Caco-2 (cell line): Measurements from ENCODE around the gene PDE3B. TPM values are rescaled to one million over a fixed set of nuclear protein-coding genes. Genes with fewer than 3 reads are reported as not detected.
"Not testable (repeated sequence)": the region's sequence is repeated elsewhere in the genome, so short reads cannot be mapped to it uniquely, and the experiment has no call there.

ENCODE experiments used
- BruUV-seq: library from RNA; stranded (reverse); fragments of 400-500 nt; replicated peaks from 2 replicates; lab custom pipeline; 2021; lab: Mats Ljungman, UMichigan
- CTCF ChIA-PET: fragments of 300-600 bp; sonication (Branson Sonifier 250); formaldehyde crosslinking; loops from one replicate; lab custom pipeline; 2022; ENCODE audit warnings: antibody characterized with exemption; lab: Charles Lee
- POLR2A ChIA-PET: fragments of 300-600 bp; sonication (Branson Sonifier 250); formaldehyde crosslinking; loops from one replicate; lab custom pipeline; 2022; ENCODE audit warnings: antibody characterized with exemption; lab: Charles Lee
- DNase-seq, 2 experiments: peaks; one replicate each; pipeline versions ENCODE4 v3.0.0 to v3.0.0-alpha.2; 2020 to 2022
- H3K27me3 ChIP-seq: replicated peaks from 2 replicates; pipeline ENCODE4 v1.6.0; 2011; ENCODE audit warnings: low read length; ENCODE audit not compliant: control insufficient read depth, insufficient read depth
- H3K36me3 ChIP-seq: 2 replicates; pipeline ENCODE4 v1.5.1; 2011; ENCODE audit warnings: low read length; ENCODE audit not compliant: control insufficient read depth, insufficient read depth
- H3K4me1 ChIP-seq: fragments of 250-450 bp; sonication (Bioruptor Pico); 2 replicates; pipeline ENCODE4 v1.5.1; 2020; ENCODE audit warnings: mild to moderate bottlenecking
- H3K4me3 ChIP-seq: 2 replicates; pipeline ENCODE4 v1.5.1; 2011; ENCODE audit warnings: low read depth, mild to moderate bottlenecking, control low read depth, low read length
- H3K9me3 ChIP-seq: fragments of 250-450 bp; sonication (Bioruptor Pico); 2 replicates; pipeline ENCODE4 v1.5.1; 2020; ENCODE audit warnings: mild to moderate bottlenecking, moderate library complexity
- H3K27ac Mint-ChIP-seq: one replicate; pipeline ENCODE4 v1.8.0; 2022; ENCODE audit warnings: mixed read lengths; ENCODE audit not compliant: unreplicated experiment
- H3K27me3 Mint-ChIP-seq: one replicate; pipeline ENCODE4 v1.8.0; 2022; ENCODE audit warnings: mixed read lengths; ENCODE audit not compliant: insufficient read depth, unreplicated experiment
- H3K36me3 Mint-ChIP-seq: one replicate; pipeline ENCODE4 v1.8.0; 2022; ENCODE audit warnings: mild to moderate bottlenecking, mixed read lengths; ENCODE audit not compliant: insufficient read depth, unreplicated experiment
- H3K4me1 Mint-ChIP-seq: one replicate; pipeline ENCODE4 v1.8.0; 2022; ENCODE audit warnings: low read depth, mixed read lengths; ENCODE audit not compliant: unreplicated experiment
- H3K4me3 Mint-ChIP-seq: one replicate; pipeline ENCODE4 v1.8.0; 2022; ENCODE audit warnings: mild to moderate bottlenecking, moderate library complexity, mixed read lengths; ENCODE audit not compliant: unreplicated experiment
- H3K9me3 Mint-ChIP-seq: one replicate; pipeline ENCODE4 v1.8.0; 2022; ENCODE audit warnings: mixed read lengths; ENCODE audit not compliant: unreplicated experiment
- intact Hi-C: fragments of 100-400 bp; cut with micrococcal nuclease; formaldehyde crosslinking; loops from one replicate; pipeline ENCODE4 v1.10.0; 2022; ENCODE audit not compliant: unreplicated experiment
- total RNA-seq: library from RNA; stranded (reverse); gene quantifications from 2 replicates; pipeline ENCODE4 v1.2.3, GENCODE V29; 2022
- TF ChIP-seq, protein P1 (sequence below), 2 experiments: fragments of 200-600 bp in 1 of 2; IDR thresholded peaks; 1 replicate in 1 of 2; 2 replicates in 1 of 2; pipeline versions ENCODE4 v1.5.1 to v1.8.0; 2011 to 2022; ENCODE audit warnings: antibody characterized with exemption in 1 of 2, control low read depth in 1 of 2, inconsistent platforms in 1 of 2, low read depth in 1 of 2, low read length in 1 of 2, mild to moderate bottlenecking in 1 of 2, moderate library complexity in 1 of 2; ENCODE audit not compliant: insufficient read depth in 1 of 2, severe bottlenecking in 1 of 2, unreplicated experiment in 1 of 2

The PDE3B gene
- total RNA-seq, 1 experiment from 2014 or later: 21.8 TPM

DNA sequence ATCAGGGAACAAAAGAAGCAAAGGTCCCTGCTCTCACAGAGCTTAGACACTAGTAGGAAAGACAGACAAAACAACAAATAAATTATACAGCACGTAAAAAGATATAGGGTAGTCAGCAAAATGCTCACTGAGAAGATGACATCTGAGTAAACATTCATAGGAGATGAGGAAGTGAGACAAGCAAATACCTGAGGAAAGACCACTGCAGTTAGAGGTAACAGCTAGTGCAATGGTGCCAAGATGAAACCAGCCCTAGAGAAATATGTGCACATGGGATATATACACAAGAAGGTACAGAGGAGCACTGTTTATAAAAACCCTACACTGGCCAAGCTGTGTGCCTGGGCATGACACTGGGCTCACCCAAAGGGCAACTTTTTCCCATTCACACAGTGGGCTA is 238.6 kb downstream of the PDE3B start:
- Mint-ChIP-seq H3K4me3 (no peak overlapping the region), H3K27ac (no peak overlapping the region), H3K9me3 (peaks cover 11% of the 10 kb centered on the region), H3K27me3 (no peaks in the 10 kb centered on the region), H3K36me3 (peaks cover 40% of the 10 kb centered on the region), H3K4me1 (peaks cover 18% of the 10 kb centered on the region)
- no peak overlapping the region for H3K4me3 ChIP-seq
- DNase-seq: no peak
- H3K4me1 ChIP-seq: peaks cover 20% of the 10 kb centered on the region
- H3K36me3 ChIP-seq: no peaks in the 10 kb centered on the region
- intact Hi-C loops: no loop called here
- no peaks in the 10 kb centered on the region for H3K27me3 ChIP-seq
- no TSS peak for BruUV-seq
- POLR2A ChIA-PET: no interaction called here
- TF ChIP-seq, protein P1, sequence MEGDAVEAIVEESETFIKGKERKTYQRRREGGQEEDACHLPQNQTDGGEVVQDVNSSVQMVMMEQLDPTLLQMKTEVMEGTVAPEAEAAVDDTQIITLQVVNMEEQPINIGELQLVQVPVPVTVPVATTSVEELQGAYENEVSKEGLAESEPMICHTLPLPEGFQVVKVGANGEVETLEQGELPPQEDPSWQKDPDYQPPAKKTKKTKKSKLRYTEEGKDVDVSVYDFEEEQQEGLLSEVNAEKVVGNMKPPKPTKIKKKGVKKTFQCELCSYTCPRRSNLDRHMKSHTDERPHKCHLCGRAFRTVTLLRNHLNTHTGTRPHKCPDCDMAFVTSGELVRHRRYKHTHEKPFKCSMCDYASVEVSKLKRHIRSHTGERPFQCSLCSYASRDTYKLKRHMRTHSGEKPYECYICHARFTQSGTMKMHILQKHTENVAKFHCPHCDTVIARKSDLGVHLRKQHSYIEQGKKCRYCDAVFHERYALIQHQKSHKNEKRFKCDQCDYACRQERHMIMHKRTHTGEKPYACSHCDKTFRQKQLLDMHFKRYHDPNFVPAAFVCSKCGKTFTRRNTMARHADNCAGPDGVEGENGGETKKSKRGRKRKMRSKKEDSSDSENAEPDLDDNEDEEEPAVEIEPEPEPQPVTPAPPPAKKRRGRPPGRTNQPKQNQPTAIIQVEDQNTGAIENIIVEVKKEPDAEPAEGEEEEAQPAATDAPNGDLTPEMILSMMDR (IDR thresholded peaks at IDR 0.05; ENCODE audit: insufficient read depth in 1 of 2, low read depth in 1 of 2, low read length in 1 of 2, severe bottlenecking in 1 of 2, unreplicated experiment in 1 of 2): no peak
- H3K9me3 ChIP-seq: no peaks in the 10 kb centered on the region
- CTCF ChIA-PET: no interaction called here

DNA sequence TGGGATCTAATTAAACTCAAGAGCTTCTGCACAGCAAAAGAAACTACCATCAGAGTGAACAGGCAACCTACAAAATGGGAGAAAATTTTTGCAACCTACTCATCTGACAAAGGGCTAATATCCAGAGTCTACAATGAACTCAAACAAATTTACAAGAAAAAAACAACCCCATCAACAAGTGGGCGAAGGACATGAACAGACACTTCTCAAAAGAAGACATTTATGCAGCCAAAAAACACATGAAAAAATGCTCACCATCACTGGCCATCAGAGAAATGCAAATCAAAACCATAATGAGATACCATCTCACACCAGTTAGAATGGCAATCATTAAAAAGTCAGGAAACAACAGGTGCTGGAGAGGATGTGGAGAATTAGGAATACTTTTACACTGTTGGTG is 240.1 kb downstream of the PDE3B start:
- H3K4me1 ChIP-seq: peaks cover 33% of the 10 kb centered on the region
- H3K4me3 Mint-ChIP-seq, H3K27ac Mint-ChIP-seq, intact Hi-C loops, H3K27me3 ChIP-seq, H3K4me3 ChIP-seq, CTCF ChIA-PET, POLR2A ChIA-PET, BruUV-seq, H3K9me3 ChIP-seq, DNase-seq, H3K36me3 ChIP-seq, H3K27me3 Mint-ChIP-seq: not testable (repeated sequence)
- Mint-ChIP-seq H3K36me3 (peaks cover 28% of the 10 kb centered on the region), H3K9me3 (peaks cover 11% of the 10 kb centered on the region), H3K4me1 (peaks cover 33% of the 10 kb centered on the region)

DNA sequence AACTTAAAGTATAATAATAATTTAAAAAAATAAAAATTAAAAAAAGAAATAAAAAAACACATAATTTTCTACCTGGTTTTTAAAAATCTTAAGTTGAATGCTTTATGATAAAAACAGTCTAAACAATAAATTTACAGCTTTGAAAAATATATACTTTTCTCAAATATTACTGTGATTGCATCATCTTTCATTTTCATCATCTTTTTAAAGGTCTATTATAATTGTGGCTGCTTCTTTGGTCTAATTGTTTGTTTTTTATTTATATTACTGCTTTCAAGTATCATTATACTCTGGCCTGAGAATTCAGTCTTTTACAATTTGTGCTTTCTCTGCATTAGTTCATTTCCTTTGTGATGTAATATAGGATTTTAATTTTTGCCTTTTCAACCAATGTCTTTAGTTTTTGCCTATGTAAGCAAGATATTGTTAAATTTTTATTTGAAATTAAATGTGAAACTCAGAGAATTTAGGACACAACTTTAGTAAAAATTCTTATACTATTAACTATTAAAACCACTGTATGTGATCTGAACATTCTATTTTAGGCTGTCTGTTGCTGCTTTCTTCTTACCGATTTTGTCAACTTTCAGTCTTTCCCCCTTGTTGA is 241.2 kb downstream of the PDE3B start:
- intact Hi-C loops: loop anchor here (5.0 kb wide), 2 partner anchors 32 to 302 kb away; no protein-coding TSS in a partner anchor
- BruUV-seq: no TSS peak
- Histone ChIP-seq H3K27me3 (no peaks in the 10 kb centered on the region), H3K4me1 (peaks cover 39% of the 10 kb centered on the region), H3K4me3 (no peak overlapping the region), H3K36me3 (no peaks in the 10 kb centered on the region), H3K9me3 (no peaks in the 10 kb centered on the region)
- Mint-ChIP-seq H3K27ac (peak overlapping the region; percentile 70), H3K4me3 (no peak overlapping the region), H3K36me3 (peaks cover 28% of the 10 kb centered on the region), H3K27me3 (no peaks in the 10 kb centered on the region), H3K4me1 (peaks cover 34% of the 10 kb centered on the region), H3K9me3 (peaks cover 11% of the 10 kb centered on the region)
- TF ChIP-seq, protein P1 (IDR thresholded peaks at IDR 0.05; ENCODE audit: insufficient read depth in 1 of 2, low read depth in 1 of 2, low read length in 1 of 2, severe bottlenecking in 1 of 2, unreplicated experiment in 1 of 2): no peak
- CTCF ChIA-PET: no interaction called here
- no peak for DNase-seq
- POLR2A ChIA-PET: no interaction called here
